ENCODE results near the gene FOXA3. TPM values are rescaled to one million over a fixed set of nuclear protein-coding genes. Genes with fewer than 3 reads are reported as not detected.

FOXA3 gene
- total RNA-seq, 2 experiments from 2014 or later, result not detected

GRCh38 chr19:45834970-45835369, 29.2 kb upstream of the FOXA3 start:
- Mint-ChIP-seq H3K27me3 (ENCODE audit: low read depth) (no peaks in the 10 kb centered on the region), H3K27ac (no peak overlapping the region), H3K4me1 (ENCODE audit: low read depth) (no peaks in the 10 kb centered on the region), H3K4me3 (no peak overlapping the region), H3K36me3 (ENCODE audit: low read depth) (peaks cover 64% of the 10 kb centered on the region), H3K9me3 (ENCODE audit: insufficient read depth) (no peaks in the 10 kb centered on the region)
- DNase-seq, result no peak
- ATAC-seq, result no peak
- ChIA-PET POLR2A (interaction anchor here (0.9 kb wide), 1 partner anchor 9 kb away, joined by 3 read pairs; no protein-coding TSS in a partner anchor), CTCF (interaction anchor here (0.6 kb wide), 1 partner anchor 18 kb away, joined by 3 read pairs; no protein-coding TSS in a partner anchor)

GRCh38 chr19:45842198-45842597, 21.9 kb upstream of the FOXA3 start:
- H3K4me3 Mint-ChIP-seq, result no peak overlapping the region
- POLR2A ChIA-PET, result interaction anchor here (1.3 kb wide), 1 partner anchor 15 kb away, joined by 3 read pairs; no protein-coding TSS in a partner anchor

GRCh38 chr19:45847663-45848062, 16.5 kb upstream of the FOXA3 start:
- no peaks in the 10 kb centered on the region for H3K27me3 Mint-ChIP-seq (ENCODE audit: low read depth)
- POLR2A ChIA-PET, result no interaction called here
- ATAC-seq (no peak), DNase-seq (no peak)
- no peaks in the 10 kb centered on the region for H3K9me3 Mint-ChIP-seq (ENCODE audit: insufficient read depth)
- peaks cover 59% of the 10 kb centered on the region for H3K36me3 Mint-ChIP-seq (ENCODE audit: low read depth)
- H3K4me3 Mint-ChIP-seq, result no peak overlapping the region
- peak overlapping the region; percentile 18 for H3K27ac Mint-ChIP-seq
- CTCF ChIA-PET, result no interaction called here
- peaks cover 6% of the 10 kb centered on the region for H3K4me1 Mint-ChIP-seq (ENCODE audit: low read depth)

More at GRCh38 chr19:45842198-45842597, 21.9 kb upstream of the FOXA3 start:
- CTCF ChIA-PET, result no interaction called here
- H3K36me3 Mint-ChIP-seq (ENCODE audit: low read depth), result peaks cover 67% of the 10 kb centered on the region
- DNase-seq, result no peak
- peaks cover 6% of the 10 kb centered on the region for H3K4me1 Mint-ChIP-seq (ENCODE audit: low read depth)
- H3K27ac Mint-ChIP-seq, result no peak overlapping the region
- H3K27me3 Mint-ChIP-seq (ENCODE audit: low read depth), result no peaks in the 10 kb centered on the region
- no peaks in the 10 kb centered on the region for H3K9me3 Mint-ChIP-seq (ENCODE audit: insufficient read depth)
- ATAC-seq, result no peak

GRCh38 chr19:45848922-45849321, 15.2 kb upstream of the FOXA3 start:
- H3K4me3 Mint-ChIP-seq, result no peak overlapping the region
- ChIA-PET POLR2A (no interaction called here), CTCF (interaction anchor here (0.7 to 1.0 kb wide), 3 partner anchors 14 to 79 kb away, joined by 3 to 4 read pairs (median 3); partner anchors contain the start of gene SYMPK)
- ATAC-seq, result peak; percentile 49
- no peaks in the 10 kb centered on the region for H3K9me3 Mint-ChIP-seq (ENCODE audit: insufficient read depth)
- no peak for DNase-seq
- no peak overlapping the region for H3K27ac Mint-ChIP-seq
- H3K27me3 Mint-ChIP-seq (ENCODE audit: low read depth), result no peaks in the 10 kb centered on the region
- H3K4me1 Mint-ChIP-seq (ENCODE audit: low read depth), result peaks cover 6% of the 10 kb centered on the region
- peaks cover 55% of the 10 kb centered on the region for H3K36me3 Mint-ChIP-seq (ENCODE audit: low read depth)

- Mint-ChIP-seq H3K36me3 (ENCODE audit: low read depth) (peaks cover 49% of the 10 kb centered on the region), H3K4me1 (ENCODE audit: low read depth) (no peaks in the 10 kb centered on the region), H3K4me3 (no peak overlapping the region), H3K27ac (no peak overlapping the region), H3K27me3 (ENCODE audit: low read depth) (no peaks in the 10 kb centered on the region), H3K9me3 (ENCODE audit: insufficient read depth) (no peaks in the 10 kb centered on the region)
- ATAC-seq (no peak), DNase-seq (no peak)
- POLR2A ChIA-PET, result no interaction called here
- CTCF ChIA-PET, result no interaction called here
These were observed 11.9 kb upstream of the FOXA3 start for GRCh38 chr19:45852145-45852750.

- ATAC-seq (no peak), DNase-seq (no peak)
- no peaks in the 10 kb centered on the region for H3K9me3 Mint-ChIP-seq (ENCODE audit: insufficient read depth)
- no peak overlapping the region for H3K27ac Mint-ChIP-seq
- ChIA-PET POLR2A (interaction anchor here (0.6 kb wide), 1 partner anchor 47 kb away, joined by 3 read pairs; no protein-coding TSS in a partner anchor), CTCF (no interaction called here)
- no peak overlapping the region for H3K4me3 Mint-ChIP-seq
- peaks cover 43% of the 10 kb centered on the region for H3K36me3 Mint-ChIP-seq (ENCODE audit: low read depth)
- H3K4me1 Mint-ChIP-seq (ENCODE audit: low read depth), result peaks cover under 1% of the 10 kb centered on the region
- no peaks in the 10 kb centered on the region for H3K27me3 Mint-ChIP-seq (ENCODE audit: low read depth)
These were observed 11.1 kb upstream of the FOXA3 start for GRCh38 chr19:45852983-45853382.

GRCh38 chr19:45854167-45854778, 9.9 kb upstream of the FOXA3 start:
- H3K9me3 Mint-ChIP-seq (ENCODE audit: insufficient read depth), result no peaks in the 10 kb centered on the region

GRCh38 chr19:45860359-45861259, 3.5 kb upstream of the FOXA3 start:
- Mint-ChIP-seq H3K27ac (no peak overlapping the region), H3K36me3 (ENCODE audit: low read depth) (peaks cover 26% of the 10 kb centered on the region), H3K27me3 (ENCODE audit: low read depth) (peaks cover 21% of the 10 kb centered on the region), H3K4me1 (ENCODE audit: low read depth) (peaks cover 33% of the 10 kb centered on the region), H3K9me3 (ENCODE audit: insufficient read depth) (no peaks in the 10 kb centered on the region), H3K4me3 (peak overlapping the region; percentile 31)
- no peak for DNase-seq
- ChIA-PET POLR2A (interaction anchor here (1.0 kb wide), 1 partner anchor 14 kb away, joined by 4 read pairs; no protein-coding TSS in a partner anchor), CTCF (interaction anchor here (1.4 to 2.6 kb wide), 4 partner anchors 42 to 91 kb away, joined by 3 to 9 read pairs (median 4); partner anchors contain the start of genes MYPOP and SIX5)
- no peak for ATAC-seq

More at GRCh38 chr19:45854167-45854778, 9.9 kb upstream of the FOXA3 start:
- peaks cover 44% of the 10 kb centered on the region for H3K36me3 Mint-ChIP-seq (ENCODE audit: low read depth)
- no peak for DNase-seq
- H3K27me3 Mint-ChIP-seq (ENCODE audit: low read depth), result no peaks in the 10 kb centered on the region
- ChIA-PET CTCF (no interaction called here), POLR2A (interaction anchor here (0.6 kb wide), 1 partner anchor 32 kb away, joined by 3 read pairs; no protein-coding TSS in a partner anchor)
- peaks cover 3% of the 10 kb centered on the region for H3K4me1 Mint-ChIP-seq (ENCODE audit: low read depth)
- H3K4me3 Mint-ChIP-seq, result no peak overlapping the region
- ATAC-seq, result no peak
- H3K27ac Mint-ChIP-seq, result no peak overlapping the region

- ChIA-PET POLR2A (interaction anchor here (0.9 to 2.1 kb wide), 2 partner anchors 24 kb away, joined by 3 to 11 read pairs; partner anchors contain the start of gene IRF2BP1), CTCF (interaction anchor here (1.5 to 3.9 kb wide), 5 partner anchors 13 to 93 kb away, joined by 4 to 29 read pairs (median 9); partner anchors contain the start of genes IRF2BP1 and SIX5)
- H3K27ac Mint-ChIP-seq, result peak overlapping the region; percentile 98
- no peak for DNase-seq
- H3K9me3 Mint-ChIP-seq (ENCODE audit: insufficient read depth), result no peaks in the 10 kb centered on the region
- peak overlapping the region; percentile 87 for H3K4me3 Mint-ChIP-seq
- no peak for ATAC-seq
- peaks cover 33% of the 10 kb centered on the region for H3K4me1 Mint-ChIP-seq (ENCODE audit: low read depth)
- H3K27me3 Mint-ChIP-seq (ENCODE audit: low read depth), result peaks cover 24% of the 10 kb centered on the region
- peaks cover 24% of the 10 kb centered on the region for H3K36me3 Mint-ChIP-seq (ENCODE audit: low read depth)
These were observed 1.9 kb upstream of the FOXA3 start for GRCh38 chr19:45862271-45862563.

GRCh38 chr19:45862564-45863334, 1.4 kb upstream of the FOXA3 start, which contains the start of gene SYMPK:
SYMPK (minus strand) TSS chr19:45863147; CDS start chr19:45854495, 8,652 bp downstream.
- peak; percentile 99 for DNase-seq
- no peaks in the 10 kb centered on the region for H3K9me3 Mint-ChIP-seq (ENCODE audit: insufficient read depth)
- peaks cover 24% of the 10 kb centered on the region for H3K36me3 Mint-ChIP-seq (ENCODE audit: low read depth)
- peaks cover 33% of the 10 kb centered on the region for H3K4me1 Mint-ChIP-seq (ENCODE audit: low read depth)
- CTCF ChIA-PET, result interaction anchor here (0.7 to 3.9 kb wide), 16 partner anchors 13 to 170 kb away, joined by 3 to 29 read pairs (median 5); partner anchors contain the start of genes IRF2BP1, MYPOP, QPCTL and SIX5
- peaks cover 24% of the 10 kb centered on the region for H3K27me3 Mint-ChIP-seq (ENCODE audit: low read depth)
- H3K4me3 Mint-ChIP-seq, result peak within 1 kb of the TSS; percentile 87
- POLR2A ChIA-PET, result interaction anchor here (0.6 to 2.1 kb wide), 5 partner anchors 24 to 861 kb away, joined by 3 to 11 read pairs (median 5); partner anchors contain the start of genes IRF2BP1 and MYPOP
- peak; percentile 96 for ATAC-seq
- H3K27ac Mint-ChIP-seq, result peak within 1 kb of the TSS; percentile 98

Data from activated CD8-positive, alpha-beta T cell treated with anti-CD3 and anti-CD28 coated beads, Interleukin-2, amount 10 ng/mL, durations not matched to agents 7 days and 5 days (primary cell).